ENCODE results near the gene RPL18A.

- TF ChIP-seq CTCF (conservative IDR thresholded peaks at IDR 0.05; ENCODE audit: low read length), result no peak
- TF ChIP-seq EZH2phosphoT487 (IDR thresholded peaks at IDR 0.05; ENCODE audit: borderline replicate concordance), result no peak
Measured at GRCh38 chr19:17835182-17836006, 24.3 kb upstream of the RPL18A start.
